Skin epidermis (tissue), 12 donors: ENCODE measurements around the gene SEC31B.

Experiments used
- H3K27ac ChIP-seq, 21 experiments: fragments of 200-600 bp; sonication (generic) in 11 of 21; one replicate each; pipeline ENCODE4 v1.5.0; 2020; ENCODE audit warnings: mild to moderate bottlenecking in 3 of 21, inconsistent platforms in 2 of 21, moderate library complexity in 2 of 21
- H3K4me3 ChIP-seq, 7 experiments: fragments of 200-600 bp; sonication (generic) in 2 of 7; one replicate each; pipeline ENCODE4 v1.5.0; 2020; ENCODE audit warnings: inconsistent platforms in 2 of 7, mild to moderate bottlenecking in 2 of 7, moderate library complexity in 1 of 7

The SEC31B gene

DNA sequence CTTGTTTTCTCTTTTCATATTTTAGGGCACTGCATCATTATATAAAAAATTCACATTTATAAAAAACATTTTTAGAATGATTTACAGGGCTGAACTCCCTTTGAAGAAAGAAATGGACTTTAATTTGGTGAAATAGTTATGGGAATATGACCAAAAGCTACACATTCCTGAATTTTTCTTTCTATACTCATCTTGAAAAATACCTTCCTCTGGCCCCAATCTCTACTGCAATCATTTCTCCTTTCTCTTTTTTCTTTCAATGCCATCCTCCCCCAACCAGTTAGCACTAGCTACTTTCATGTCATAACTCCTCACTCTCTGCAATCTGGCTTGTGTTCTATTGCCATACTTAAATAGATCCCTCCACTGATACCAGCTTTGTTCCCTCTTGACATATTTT is 50.7 kb downstream of the SEC31B start:
- Histone ChIP-seq H3K27ac (no peak overlapping the region), H3K4me3 (no peak overlapping the region)

- Histone ChIP-seq H3K27ac (no peak overlapping the region), H3K4me3 (no peak overlapping the region)
Observed at GRCh38 chr10:100468322-100468721, 51.3 kb downstream of the SEC31B start.

- Histone ChIP-seq H3K27ac (no peak within 1 kb of the TSS), H3K4me3 (no peak within 1 kb of the TSS)
Observed at GRCh38 chr10:100462709-100463108, 57.0 kb downstream of the SEC31B start, which contains the start of gene WNT8B. TSS of gene WNT8B (plus strand) at chr10:100463009. CDS start at chr10:100463169, 160 bp downstream.

- Histone ChIP-seq H3K27ac (no peak overlapping the region), H3K4me3 (no peak overlapping the region)
Observed at GRCh38 chr10:100448951-100449350, 70.7 kb downstream of the SEC31B start.

DNA sequence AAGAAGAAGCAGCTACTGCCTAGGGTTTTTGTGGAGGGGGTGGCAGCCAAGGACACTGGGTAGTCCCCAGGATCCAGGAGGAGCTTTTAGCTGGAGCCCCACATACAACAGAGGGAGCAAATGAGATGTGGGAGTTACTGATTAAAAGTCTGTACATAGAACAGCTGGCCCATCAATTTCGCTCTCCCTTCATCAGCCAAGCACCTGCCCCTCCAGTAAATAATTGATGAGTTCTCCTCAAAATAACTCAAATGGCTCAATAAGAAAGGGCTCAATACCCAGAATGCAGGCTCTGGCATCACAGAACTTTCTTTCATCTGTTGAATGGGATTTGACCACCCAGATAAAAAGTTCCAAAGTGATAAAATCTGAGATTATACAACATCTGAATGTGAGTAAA is 72.0 kb downstream of the SEC31B start:
- Histone ChIP-seq H3K27ac (no peak overlapping the region), H3K4me3 (no peak overlapping the region)

DNA sequence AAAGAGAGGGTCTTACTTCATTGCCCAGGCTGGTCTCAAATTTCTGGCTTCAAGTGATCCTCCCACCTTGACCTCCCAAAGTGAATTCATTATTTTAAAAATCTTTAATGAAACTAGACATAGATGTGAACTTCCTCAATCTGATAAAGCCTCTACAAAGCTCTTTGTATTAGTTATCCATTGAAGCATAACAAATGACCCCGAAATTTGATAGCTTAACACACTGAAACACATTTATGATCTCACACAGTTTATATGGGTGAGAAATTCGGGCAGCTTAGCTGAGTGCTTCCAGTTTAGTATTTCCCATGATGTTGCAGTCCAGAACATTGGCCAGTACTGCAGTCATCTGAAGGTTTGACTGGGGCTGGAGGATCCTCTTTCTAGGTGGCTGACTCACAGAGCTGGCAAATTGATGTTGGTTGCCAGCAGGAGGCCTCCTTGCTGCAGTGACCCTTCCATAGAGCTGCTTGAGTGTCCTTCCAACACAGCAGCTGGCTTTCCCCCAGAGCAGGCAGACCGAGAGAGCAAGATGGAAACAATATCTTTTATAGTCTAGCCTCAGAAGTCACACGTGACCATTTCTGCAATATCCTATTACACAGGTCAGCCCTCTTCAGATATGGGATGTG is 73.4 kb downstream of the SEC31B start:
- Histone ChIP-seq H3K4me3 (no peak overlapping the region), H3K27ac (no peak overlapping the region)

- Histone ChIP-seq H3K4me3 (no peak overlapping the region), H3K27ac (no peak overlapping the region)
Observed at GRCh38 chr10:100442548-100442947, 77.1 kb downstream of the SEC31B start.

DNA sequence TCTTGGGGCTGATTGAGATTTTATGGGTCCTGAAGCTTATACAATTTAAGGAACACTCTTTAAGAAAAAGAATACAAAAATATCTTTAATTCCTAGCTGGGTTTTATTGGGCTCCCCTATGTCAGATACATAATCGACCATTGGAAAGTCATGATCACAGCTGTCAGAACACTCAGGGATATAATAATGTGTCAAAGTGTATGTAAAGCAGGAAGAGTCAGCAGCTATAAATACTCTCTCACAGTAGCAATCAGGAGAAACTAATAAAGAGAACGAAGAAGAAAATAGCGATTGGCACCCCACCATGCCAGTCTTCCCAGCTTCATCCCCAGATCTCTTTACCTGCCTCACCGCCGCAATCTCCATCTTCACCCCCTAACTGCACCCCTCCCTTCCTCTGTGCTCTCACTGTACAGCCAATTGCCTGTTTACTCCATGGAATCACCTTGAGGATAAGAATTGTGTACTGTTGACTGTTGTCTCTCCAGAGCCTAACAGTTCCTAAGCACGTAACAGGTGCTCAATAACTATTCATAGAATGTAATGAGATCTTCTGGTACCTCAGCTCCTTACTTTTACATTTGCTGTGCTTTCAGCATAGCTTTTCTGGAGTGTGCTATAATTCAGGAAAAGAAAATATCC is 80.9 kb downstream of the SEC31B start:
- Histone ChIP-seq H3K27ac (no peak overlapping the region), H3K4me3 (no peak overlapping the region)
